Body of pancreas (tissue), 4 donors: Measurements from ENCODE around the gene AIP. TPM values are rescaled to one million over a fixed set of nuclear protein-coding genes. Genes with fewer than 3 reads are reported as not detected.

Source experiments
- ATAC-seq: fragments of 150-250 bp; one replicate; pipeline ENCODE4 v1.9.1; 2016
- DNase-seq, 4 donors: peaks; one replicate each; pipeline ENCODE4 v3.0.0-alpha.2; 2019
- H3K27ac ChIP-seq, 4 donors: fragments of 200-600 bp; sonication (generic); 1 replicate in 3 of 4; 2 replicates in 1 of 4; pipeline versions ENCODE4 v1.5.1 to v1.6.1; 2016 to 2019; ENCODE audit warnings: mild to moderate bottlenecking in 1 of 4, mixed read lengths in 1 of 4, moderate library complexity in 1 of 4
- H3K27me3 ChIP-seq, 2 donors: fragments of 200-600 bp; sonication (generic); one replicate each; pipeline ENCODE4 v1.6.0; 2016; ENCODE audit warnings: mild to moderate bottlenecking in 1 of 2
- H3K36me3 ChIP-seq, 2 donors: fragments of 200-600 bp; sonication (generic); replicated peaks in 1 of 2; 2 replicates each; pipeline ENCODE4 v1.5.1; 2016; ENCODE audit warnings: low read depth in 2 of 2; ENCODE audit not compliant: insufficient read depth in 1 of 2
- H3K4me1 ChIP-seq: fragments of 200-600 bp; sonication (generic); one replicate; pipeline ENCODE4 v1.6.0; 2016
- H3K4me3 ChIP-seq, 2 donors: fragments of 200-600 bp; sonication (generic); 1 replicate in 1 of 2; 2 replicates in 1 of 2; pipeline ENCODE4 v1.5.1; 2016 to 2019
- H3K9me3 ChIP-seq, 3 donors: fragments of 200-600 bp; sonication (generic); 1 replicate in 2 of 3; 2 replicates in 1 of 3; pipeline ENCODE4 v1.5.1; 2016
- POLR2A ChIP-seq, 3 donors: fragments of 450-650 bp; IDR thresholded peaks; one replicate each; pipeline ENCODE4 v1.6.1; 2016; ENCODE audit warnings: antibody characterized with exemption in 3 of 3, mild to moderate bottlenecking in 2 of 3
- WGBS, 2 donors: methylation state at CpG; one replicate each; pipeline ENCODE4 v1.1.5; 2017; 5-methylcytosine and 5-hydroxymethylcytosine counted together
- intact Hi-C: fragments of 100-400 bp; cut with DNase I; formaldehyde crosslinking; loops from one replicate; pipeline ENCODE4 v1.15.1; 2023
- total RNA-seq, 2 donors: library from RNA; depleted of rRNA; stranded (reverse); fragments of >200 nt; gene quantifications; one replicate each; pipeline ENCODE4 v1.1.0, GENCODE V29; 2016
- TF ChIP-seq, protein P1 (sequence below), 7 experiments: fragments of 450-650 bp in 4 of 7; fragments of 200-600 bp in 3 of 7; sonication (generic) in 3 of 7; IDR thresholded peaks; one replicate each; pipeline ENCODE4 v1.5.1; 2016 to 2019; ENCODE audit warnings: antibody characterized with exemption in 7 of 7

AIP gene
- total RNA-seq, 2 donors from 2014 or later, result 21.4 to 39.7 TPM

DNA sequence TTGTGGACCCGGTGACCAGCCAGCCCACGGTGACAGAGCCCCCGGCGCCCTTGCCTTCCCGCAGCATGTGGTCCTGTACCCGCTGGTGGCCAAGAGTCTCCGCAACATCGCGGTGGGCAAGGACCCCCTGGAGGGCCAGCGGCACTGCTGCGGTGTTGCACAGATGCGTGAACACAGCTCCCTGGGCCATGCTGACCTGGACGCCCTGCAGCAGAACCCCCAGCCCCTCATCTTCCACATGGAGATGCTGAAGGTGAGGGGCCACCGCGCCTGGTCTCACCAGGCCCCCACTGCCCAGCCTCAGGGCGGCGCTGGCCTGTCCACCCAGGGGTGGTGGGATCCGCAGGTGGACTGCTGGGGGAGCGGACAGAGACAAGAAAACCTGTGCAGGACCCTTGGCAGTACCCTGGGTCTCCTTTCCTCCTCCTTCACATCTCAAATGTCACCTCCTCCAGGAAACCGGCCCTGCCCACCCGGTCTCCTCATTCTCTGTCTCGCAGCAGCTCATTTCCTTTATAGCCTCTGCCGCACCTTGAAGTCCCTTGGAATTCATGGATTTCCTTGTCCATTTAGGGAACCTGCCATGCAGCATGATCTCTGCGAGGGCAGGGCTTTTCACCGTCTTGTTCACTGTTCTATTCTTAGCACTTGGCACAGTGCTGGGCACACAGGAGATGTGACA lies 6.5 kb downstream of the AIP start:
- no peaks in the 10 kb centered on the region for H3K27me3 ChIP-seq
- 80 to 81% methylated on average over 7 to 25 of the region's 25 CpGs for WGBS, 2 donors
- peaks cover 6% of the 10 kb centered on the region for H3K4me1 ChIP-seq
- no peak for TF ChIP-seq POLR2A (IDR thresholded peaks at IDR 0.05)
- TF ChIP-seq, protein P1, sequence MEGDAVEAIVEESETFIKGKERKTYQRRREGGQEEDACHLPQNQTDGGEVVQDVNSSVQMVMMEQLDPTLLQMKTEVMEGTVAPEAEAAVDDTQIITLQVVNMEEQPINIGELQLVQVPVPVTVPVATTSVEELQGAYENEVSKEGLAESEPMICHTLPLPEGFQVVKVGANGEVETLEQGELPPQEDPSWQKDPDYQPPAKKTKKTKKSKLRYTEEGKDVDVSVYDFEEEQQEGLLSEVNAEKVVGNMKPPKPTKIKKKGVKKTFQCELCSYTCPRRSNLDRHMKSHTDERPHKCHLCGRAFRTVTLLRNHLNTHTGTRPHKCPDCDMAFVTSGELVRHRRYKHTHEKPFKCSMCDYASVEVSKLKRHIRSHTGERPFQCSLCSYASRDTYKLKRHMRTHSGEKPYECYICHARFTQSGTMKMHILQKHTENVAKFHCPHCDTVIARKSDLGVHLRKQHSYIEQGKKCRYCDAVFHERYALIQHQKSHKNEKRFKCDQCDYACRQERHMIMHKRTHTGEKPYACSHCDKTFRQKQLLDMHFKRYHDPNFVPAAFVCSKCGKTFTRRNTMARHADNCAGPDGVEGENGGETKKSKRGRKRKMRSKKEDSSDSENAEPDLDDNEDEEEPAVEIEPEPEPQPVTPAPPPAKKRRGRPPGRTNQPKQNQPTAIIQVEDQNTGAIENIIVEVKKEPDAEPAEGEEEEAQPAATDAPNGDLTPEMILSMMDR (IDR thresholded peaks at IDR 0.05), result no peak
- no peak overlapping the region for H3K27ac ChIP-seq
- intact Hi-C loops, result no loop called here
- ATAC-seq (no peak), DNase-seq (no peak)
- peaks cover 0 to 7% of the 10 kb centered on the region in 2 donors for H3K36me3 ChIP-seq
- no peaks in the 10 kb centered on the region for H3K9me3 ChIP-seq
- H3K4me3 ChIP-seq, result no peak overlapping the region

DNA sequence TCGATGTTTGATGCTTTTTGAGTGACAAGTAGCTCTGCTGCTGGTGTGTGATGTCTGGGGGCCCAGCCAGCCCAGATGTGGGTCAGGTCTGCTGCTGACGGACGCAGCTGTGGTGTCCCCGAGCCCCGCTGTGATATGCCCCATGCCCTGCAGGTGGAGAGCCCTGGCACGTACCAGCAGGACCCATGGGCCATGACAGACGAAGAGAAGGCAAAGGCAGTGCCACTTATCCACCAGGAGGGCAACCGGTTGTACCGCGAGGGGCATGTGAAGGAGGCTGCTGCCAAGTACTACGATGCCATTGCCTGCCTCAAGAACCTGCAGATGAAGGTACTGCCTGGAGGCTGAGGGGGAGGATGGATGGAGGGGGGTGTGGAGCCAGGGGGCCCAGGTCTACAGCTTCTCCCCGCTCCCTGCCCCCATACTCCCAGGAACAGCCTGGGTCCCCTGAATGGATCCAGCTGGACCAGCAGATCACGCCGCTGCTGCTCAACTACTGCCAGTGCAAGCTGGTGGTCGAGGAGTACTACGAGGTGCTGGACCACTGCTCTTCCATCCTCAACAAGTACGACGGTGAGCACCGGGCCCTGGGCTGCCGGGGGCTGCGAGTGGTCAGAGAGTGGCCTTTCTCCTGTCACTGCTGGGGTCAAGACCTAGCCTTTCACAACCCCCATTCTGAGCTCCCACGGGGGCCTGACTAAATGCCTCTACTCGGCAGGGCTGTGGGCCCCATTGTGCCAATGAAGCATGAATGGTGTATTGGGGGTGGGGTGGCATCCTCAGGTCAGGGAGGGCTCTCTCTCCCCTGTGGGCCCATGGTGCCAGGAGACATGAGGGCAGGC lies 7.3 kb downstream of the AIP start:
- Histone ChIP-seq H3K4me3 (no peak overlapping the region), H3K9me3 (no peaks in the 10 kb centered on the region), H3K27me3 (no peaks in the 10 kb centered on the region), H3K27ac (no peak overlapping the region), H3K4me1 (no peaks in the 10 kb centered on the region), H3K36me3 (peaks cover 0 to 7% of the 10 kb centered on the region in 2 donors)
- no peak for DNase-seq
- 88 to 91% methylated on average over 19 to 23 of the region's 23 CpGs for WGBS, 2 donors
- no peak for ATAC-seq
- TF ChIP-seq, protein P1 (IDR thresholded peaks at IDR 0.05), result no peak
- no peak for TF ChIP-seq POLR2A (IDR thresholded peaks at IDR 0.05)
- intact Hi-C loops, result no loop called here

DNA sequence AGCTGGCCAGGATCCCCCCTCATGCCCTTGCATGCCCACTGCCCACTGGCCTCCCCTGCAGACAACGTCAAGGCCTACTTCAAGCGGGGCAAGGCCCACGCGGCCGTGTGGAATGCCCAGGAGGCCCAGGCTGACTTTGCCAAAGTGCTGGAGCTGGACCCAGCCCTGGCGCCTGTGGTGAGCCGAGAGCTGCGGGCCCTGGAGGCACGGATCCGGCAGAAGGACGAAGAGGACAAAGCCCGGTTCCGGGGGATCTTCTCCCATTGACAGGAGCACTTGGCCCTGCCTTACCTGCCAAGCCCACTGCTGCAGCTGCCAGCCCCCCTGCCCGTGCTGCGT lies 7.9 kb downstream of the AIP start:
- no peaks in the 10 kb centered on the region for H3K4me1 ChIP-seq
- no peaks in the 10 kb centered on the region for H3K27me3 ChIP-seq
- TF ChIP-seq POLR2A (IDR thresholded peaks at IDR 0.05), result no peak
- TF ChIP-seq, protein P1 (IDR thresholded peaks at IDR 0.05), result no peak
- WGBS, 2 donors, result 87 to 92% methylated on average over 11 to 15 of the region's 15 CpGs
- no peaks in the 10 kb centered on the region for H3K9me3 ChIP-seq
- H3K4me3 ChIP-seq, result no peak overlapping the region
- ATAC-seq (no peak), DNase-seq (no peak)
- peaks cover 0 to 9% of the 10 kb centered on the region in 2 donors for H3K36me3 ChIP-seq
- H3K27ac ChIP-seq, result no peak overlapping the region
- intact Hi-C loops, result no loop called here

DNA sequence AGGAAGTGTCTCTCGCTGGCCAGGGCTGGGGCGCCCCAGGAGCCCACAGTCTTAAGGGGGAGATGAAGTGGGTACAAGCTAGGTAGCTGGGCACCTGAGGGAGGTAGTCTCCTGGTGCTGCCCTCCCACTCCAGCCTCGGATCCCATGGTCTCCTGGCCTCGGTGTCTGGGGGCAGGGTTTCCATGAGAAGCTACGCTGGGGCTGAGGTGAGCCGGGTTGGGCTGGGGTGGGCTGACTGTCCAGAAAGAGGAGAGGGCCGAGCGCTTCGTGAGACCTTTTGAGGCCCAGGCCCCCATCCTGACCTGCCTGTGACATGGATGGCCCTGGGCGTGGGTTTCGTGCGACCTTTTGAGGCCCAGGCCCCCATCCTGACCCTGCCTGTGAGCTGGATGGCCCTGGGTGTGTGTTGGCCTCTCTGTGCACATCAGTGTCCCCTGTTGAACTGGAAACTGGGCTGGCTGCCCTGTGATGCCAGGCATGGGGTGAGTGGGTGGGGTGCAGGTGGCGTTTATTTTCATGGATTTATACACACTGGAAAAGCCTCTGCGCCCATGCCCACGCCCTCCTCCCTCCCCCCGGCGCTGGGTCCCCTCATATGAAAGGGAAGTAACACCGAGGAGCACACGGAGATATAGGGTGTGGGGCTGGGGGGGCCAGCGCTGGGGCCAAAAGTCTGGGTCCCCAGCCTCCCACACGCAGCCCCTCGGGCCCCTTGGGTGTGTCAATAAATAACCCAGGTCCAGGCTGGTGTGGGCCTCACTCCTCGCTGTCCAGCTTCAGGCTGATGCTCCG lies 8.6 kb downstream of the AIP start:
- no peak for TF ChIP-seq POLR2A (IDR thresholded peaks at IDR 0.05)
- TF ChIP-seq, protein P1 (IDR thresholded peaks at IDR 0.05), result no peak
- Histone ChIP-seq H3K9me3 (no peaks in the 10 kb centered on the region), H3K27ac (no peak overlapping the region), H3K27me3 (no peaks in the 10 kb centered on the region), H3K4me1 (no peaks in the 10 kb centered on the region), H3K36me3 (peaks cover 0 to 10% of the 10 kb centered on the region in 2 donors), H3K4me3 (no peak overlapping the region)
- DNase-seq, result no peak
- ATAC-seq, result no peak
- WGBS, 2 donors, result 80 to 85% methylated on average over 14 to 24 of the region's 24 CpGs
- intact Hi-C loops, result no loop called here
